Measurements from ENCODE around the gene NTRK2.

NTRK2 gene

DNA sequence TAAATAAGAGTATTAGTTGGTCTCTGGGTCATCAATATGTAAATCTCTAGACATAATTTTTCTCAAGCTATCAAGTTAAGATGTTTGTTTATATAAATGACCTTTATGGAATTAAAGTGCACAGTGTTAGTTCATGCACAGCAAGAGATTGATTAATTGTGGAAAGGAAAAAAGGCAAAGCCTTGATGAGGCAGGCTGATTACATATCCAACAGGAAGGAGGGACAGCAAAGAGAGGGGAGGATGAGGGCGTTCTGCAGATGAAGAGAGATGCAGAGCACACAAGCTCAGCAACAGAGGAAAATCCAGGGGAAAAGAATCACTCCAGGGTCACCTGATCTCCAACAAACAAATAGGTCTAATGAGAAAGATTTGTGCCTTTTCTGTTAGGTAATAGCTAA is 16.5 kb downstream of the NTRK2 start:
- DNase-seq = no peak

GRCh38 chr9:84688956-84689355 is 19.4 kb downstream of the NTRK2 start:
- DNase-seq = no peak

- no peak for DNase-seq
These were observed 22.1 kb downstream of the NTRK2 start for GRCh38 chr9:84691634-84692033.

GRCh38 chr9:84694248-84694647 is 24.7 kb downstream of the NTRK2 start:
- no peak for DNase-seq

GRCh38 chr9:84697042-84697441 is 27.5 kb downstream of the NTRK2 start:
- no peak for DNase-seq

GRCh38 chr9:84697509-84698114 is 28.1 kb downstream of the NTRK2 start:
- DNase-seq = no peak

- DNase-seq = no peak
These were observed 28.8 kb downstream of the NTRK2 start for GRCh38 chr9:84698323-84698722.

DNA sequence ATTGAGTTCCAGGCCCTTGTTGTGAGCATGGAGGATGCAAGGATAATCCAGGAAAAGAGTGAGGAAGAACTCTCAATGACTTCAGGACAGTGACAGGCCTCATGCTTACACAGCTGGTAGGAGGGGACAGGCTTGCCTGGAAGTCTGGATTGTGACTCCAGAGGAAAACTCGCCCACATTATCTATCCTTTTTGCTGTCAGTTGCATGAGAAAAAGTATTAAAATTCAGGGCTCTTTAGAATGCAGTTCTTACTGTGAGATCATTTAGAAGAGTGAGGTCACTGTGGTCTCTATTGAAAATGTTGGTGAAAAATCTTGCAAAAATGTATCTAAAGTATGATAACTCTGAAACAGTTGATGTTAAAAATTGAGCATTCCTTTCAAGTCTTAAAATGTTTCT is 30.5 kb downstream of the NTRK2 start:
- DNase-seq = no peak

GRCh38 chr9:84701801-84702200 is 32.3 kb downstream of the NTRK2 start:
- DNase-seq = no peak

- DNase-seq = no peak
These were observed 32.9 kb downstream of the NTRK2 start for GRCh38 chr9:84702471-84702870.

- no peak for DNase-seq
These were observed 34.3 kb downstream of the NTRK2 start for GRCh38 chr9:84703793-84704192.

- DNase-seq = no peak
These were observed 35.6 kb downstream of the NTRK2 start for GRCh38 chr9:84705128-84705527.

DNA sequence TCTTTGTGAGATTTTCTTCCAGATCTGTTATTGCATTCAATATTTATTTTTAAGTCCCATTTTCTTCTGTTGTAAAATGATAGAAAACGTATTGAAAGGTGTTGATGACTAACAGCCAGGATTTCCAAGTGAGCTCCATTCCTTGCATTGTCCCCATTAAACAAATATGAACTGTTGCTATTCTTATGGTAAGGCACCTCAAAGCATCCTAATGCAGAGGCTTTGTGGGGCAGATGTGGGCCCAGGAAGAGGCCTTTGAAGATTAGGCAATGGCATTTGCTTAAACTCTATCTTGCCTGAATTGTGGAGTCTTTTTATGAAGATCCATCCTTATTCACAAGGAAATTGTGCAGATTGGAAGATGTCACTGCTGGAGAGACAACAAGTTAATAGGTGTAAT is 38.9 kb downstream of the NTRK2 start:
- no peak for DNase-seq

DNA sequence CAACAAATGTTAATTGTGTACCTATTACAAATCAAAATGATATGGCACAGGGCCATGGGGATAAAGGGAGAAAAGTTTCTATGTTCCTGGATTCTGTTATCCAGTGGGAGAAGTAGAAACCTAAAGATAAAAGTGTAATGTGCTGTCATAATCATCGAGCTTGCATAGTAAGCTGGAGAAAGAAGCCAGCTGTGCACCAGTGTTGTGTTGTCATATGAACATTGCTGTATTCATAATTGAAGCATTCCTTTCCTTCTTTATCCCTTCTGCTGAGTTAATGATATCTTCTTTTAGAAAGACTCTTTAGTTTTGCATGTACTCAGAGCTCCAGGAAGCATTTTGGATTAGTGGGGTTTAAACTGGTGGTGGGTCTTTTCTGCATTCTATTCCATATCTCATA is 39.5 kb downstream of the NTRK2 start:
- DNase-seq = no peak

GRCh38 chr9:84710701-84711397 is 41.3 kb downstream of the NTRK2 start:
- no peak for DNase-seq

GRCh38 chr9:84711398-84711777 is 41.9 kb downstream of the NTRK2 start:
- DNase-seq = no peak

GRCh38 chr9:84711936-84712335 is 42.4 kb downstream of the NTRK2 start:
- DNase-seq = no peak

DNA sequence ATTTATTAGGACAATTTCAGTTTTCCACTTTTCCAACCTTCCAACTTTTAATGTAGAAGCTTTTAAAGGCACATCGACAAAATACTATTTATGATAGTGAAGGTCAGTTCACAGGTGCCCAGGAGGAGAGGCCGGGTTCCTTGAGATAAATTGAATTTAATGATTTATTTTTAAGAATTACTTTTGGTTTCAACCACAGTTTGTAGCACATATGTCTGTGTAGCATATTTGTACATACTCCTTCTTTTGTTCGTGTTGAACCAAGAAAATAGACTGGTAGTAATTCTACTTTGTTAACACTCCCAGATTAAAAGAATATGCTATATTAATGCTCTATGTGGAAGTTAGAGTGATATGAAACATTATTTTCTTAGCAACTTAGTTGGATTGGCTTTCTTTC is 46.7 kb downstream of the NTRK2 start:
- DNase-seq = no peak

DNA sequence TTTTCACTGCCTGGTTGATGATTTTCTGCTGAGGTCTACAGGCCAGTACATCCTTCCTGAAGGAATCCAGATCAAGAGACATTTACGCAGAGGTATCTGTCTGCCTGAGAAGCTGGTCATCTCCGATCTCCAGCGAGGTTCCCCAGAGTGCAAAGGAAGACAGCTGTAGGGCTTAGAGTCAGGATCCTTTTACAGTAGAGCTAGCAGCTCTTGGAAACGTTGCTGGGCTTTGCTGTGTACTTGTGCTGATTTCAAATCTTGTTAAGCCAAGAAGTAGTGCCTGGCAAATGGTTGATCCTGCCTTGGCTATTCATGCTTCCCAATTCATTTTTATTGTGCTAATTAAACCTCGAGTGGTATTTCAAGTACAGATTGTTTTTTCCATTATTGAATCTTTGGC is 48.9 kb downstream of the NTRK2 start:
- DNase-seq = no peak

DNA sequence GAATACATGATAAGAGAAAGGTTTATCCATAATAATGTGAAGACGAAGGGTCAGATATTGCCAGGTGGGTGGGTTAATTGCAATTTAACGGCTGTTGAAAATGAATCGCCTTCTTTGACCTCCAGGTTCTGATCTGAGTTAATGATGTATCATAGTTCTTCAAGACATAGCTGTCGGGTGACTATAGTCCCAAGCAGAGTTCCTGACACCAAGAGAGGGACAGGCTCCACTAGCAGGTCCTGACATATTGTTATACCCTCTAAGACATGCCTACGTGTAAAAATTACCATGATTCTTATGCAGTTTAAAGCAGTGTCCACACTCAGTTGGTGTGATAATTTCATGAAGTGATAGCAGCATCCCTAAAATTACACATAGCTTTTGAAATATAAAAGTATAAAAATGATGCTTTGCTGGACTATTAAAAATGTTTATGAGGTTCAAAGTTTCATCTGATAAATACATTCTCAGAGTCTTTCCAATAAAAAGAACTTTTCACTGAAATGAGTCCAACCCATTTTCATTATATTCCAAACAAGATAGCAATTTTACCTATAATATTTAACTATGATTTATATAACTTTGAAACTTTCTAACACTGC is 53.0 kb downstream of the NTRK2 start:
- DNase-seq = no peak

DNA sequence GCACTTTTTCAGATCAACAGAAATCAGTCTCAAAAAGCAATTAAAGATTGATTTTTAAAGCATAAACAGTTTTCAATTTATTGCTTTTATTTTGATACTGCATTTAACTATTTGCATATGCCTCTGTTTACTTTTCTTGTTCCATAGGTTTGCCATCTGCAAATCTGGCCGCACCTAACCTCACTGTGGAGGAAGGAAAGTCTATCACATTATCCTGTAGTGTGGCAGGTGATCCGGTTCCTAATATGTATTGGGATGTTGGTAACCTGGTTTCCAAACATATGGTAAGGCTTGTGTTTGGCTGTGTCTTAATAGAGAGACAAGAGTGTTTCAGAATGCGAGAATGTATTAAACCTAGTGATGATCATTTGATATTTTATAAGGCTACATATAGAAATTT is 53.9 kb downstream of the NTRK2 start:
- no peak for DNase-seq

DNA sequence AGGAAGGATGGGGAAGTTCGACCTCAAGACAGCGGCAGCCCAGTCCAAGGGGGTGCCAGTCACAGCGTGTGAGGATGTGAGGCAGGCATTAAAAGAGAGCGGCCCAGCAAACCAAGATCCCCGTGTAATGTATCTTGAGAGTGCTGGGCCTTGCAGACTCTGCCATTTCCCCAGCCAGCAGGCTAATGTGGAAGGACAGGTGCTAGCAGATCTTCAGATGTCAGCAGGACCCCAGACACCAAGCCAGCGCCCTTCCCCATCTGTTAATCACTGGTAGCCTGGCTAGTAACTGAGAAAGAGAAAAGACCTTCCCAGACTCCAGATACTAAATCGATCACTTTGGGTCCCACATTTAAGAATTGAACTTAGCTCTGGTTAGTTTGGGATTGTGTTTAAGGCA is 62.2 kb downstream of the NTRK2 start:
- DNase-seq = no peak

DNA sequence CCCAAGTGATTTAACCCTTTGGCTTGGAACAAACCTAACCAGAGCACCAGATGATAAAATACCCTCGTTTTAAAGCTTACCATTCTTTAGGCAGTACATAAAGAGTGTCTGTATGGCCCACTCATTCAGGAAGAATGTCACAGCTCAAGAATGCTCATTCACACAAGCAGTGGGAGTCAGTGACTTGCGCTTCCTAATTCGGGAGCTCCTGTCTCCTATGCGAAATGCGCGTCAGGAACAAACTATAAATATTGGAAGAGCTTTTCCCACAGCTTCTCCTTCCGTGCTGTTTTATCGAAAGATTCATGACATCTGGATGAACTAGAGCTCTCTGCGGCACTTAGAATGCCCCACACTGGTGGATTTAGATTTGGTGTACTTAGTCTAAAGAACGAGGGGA is 66.6 kb downstream of the NTRK2 start:
- no peak for DNase-seq

DNA sequence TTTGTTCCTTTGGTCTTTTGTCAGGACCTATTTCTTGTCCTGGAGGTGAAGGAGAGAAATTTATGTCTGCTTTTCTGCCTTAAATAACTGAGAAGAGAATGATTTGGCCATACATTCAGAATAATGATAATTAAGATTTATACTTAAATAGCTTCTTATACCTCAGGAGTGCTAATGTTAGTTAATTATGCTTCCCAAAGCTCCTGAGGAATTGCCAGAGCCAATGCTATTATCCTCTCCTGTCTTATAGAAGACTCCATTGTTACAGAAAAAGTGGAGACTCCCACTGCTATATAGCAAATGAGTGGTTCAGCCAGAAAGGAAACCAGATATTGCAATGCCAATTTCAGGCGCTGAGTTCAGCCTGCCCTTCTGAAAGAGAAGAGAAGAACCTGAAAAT is 67.0 kb downstream of the NTRK2 start:
- DNase-seq = no peak

GRCh38 chr9:84738353-84738752 is 68.8 kb downstream of the NTRK2 start:
- no peak for DNase-seq
